H1 (cell line): ENCODE measurements around the gene WAC. TPM values are rescaled to one million over a fixed set of nuclear protein-coding genes. Genes with fewer than 3 reads are reported as not detected.

Source experiments
- CTCF ChIA-PET: fragments of 300-600 bp; sonication (Branson Sonifier 250); formaldehyde crosslinking; loops from one replicate; lab custom pipeline; 2021; ENCODE audit not compliant: partially characterized antibody; lab: Charles Lee
- POLR2A ChIA-PET: fragments of 300-600 bp; sonication (Branson Sonifier 250); formaldehyde crosslinking; loops from one replicate; lab custom pipeline; 2021; ENCODE audit warnings: inconsistent platforms; ENCODE audit not compliant: partially characterized antibody; lab: Charles Lee
- DNase-seq, 2 experiments: peaks; one replicate each; pipeline versions ENCODE4 v3.0.0 to v3.0.0-alpha.2; 2010 to 2022; ENCODE audit warnings: low spot score in 2 of 2, low read depth in 1 of 2, mixed read lengths in 1 of 2
- FAIRE-seq: peaks from 2 replicates; lab custom pipeline; 2011; peaks lifted over from hg19 to GRCh38; lab: Jason Lieb, UNC
- H2AFZ ChIP-seq: 2 replicates; pipeline ENCODE4 v1.8.1; 2012; ENCODE audit warnings: low read length, inconsistent platforms
- H2AK5ac ChIP-seq: 2 replicates; pipeline ENCODE4 v1.6.1; 2013; ENCODE audit warnings: low read depth, low read length
- H2BK120ac ChIP-seq: replicated peaks from 2 replicates; pipeline ENCODE3; 2013; ENCODE audit warnings: low read depth, low read length, inconsistent platforms
- H2BK12ac ChIP-seq: 2 replicates; pipeline ENCODE4 v1.6.1; 2013; ENCODE audit warnings: low read depth, low read length
- H2BK15ac ChIP-seq: 2 replicates; pipeline ENCODE4 v1.6.1; 2013; ENCODE audit warnings: low read length
- H2BK20ac ChIP-seq: 2 replicates; pipeline ENCODE4 v1.6.1; 2013; ENCODE audit warnings: low read length
- H2BK5ac ChIP-seq: 2 replicates; pipeline ENCODE4 v1.6.1; 2013; ENCODE audit warnings: low read depth, low read length
- H3K14ac ChIP-seq: 2 replicates; pipeline ENCODE4 v1.6.1; 2013; ENCODE audit warnings: inconsistent platforms; ENCODE audit not compliant: insufficient read length
- H3K18ac ChIP-seq: 2 replicates; pipeline ENCODE4 v1.6.1; 2013; ENCODE audit warnings: low read length; ENCODE audit errors: extremely low read depth
- H3K23ac ChIP-seq: 2 replicates; pipeline ENCODE4 v1.6.1; 2013; ENCODE audit warnings: inconsistent platforms; ENCODE audit not compliant: insufficient read length
- H3K23me2 ChIP-seq: 2 replicates; pipeline ENCODE4 v1.6.1; 2013; ENCODE audit warnings: low read depth, low read length
- H3K27ac ChIP-seq: 2 replicates; pipeline ENCODE4 v1.6.1; 2011; ENCODE audit warnings: low read depth, low read length, inconsistent platforms
- H3K27me3 ChIP-seq, 4 experiments: replicated peaks in 1 of 4; 1 replicate in 1 of 4; 2 replicates in 3 of 4; pipeline versions ENCODE4 v1.6.1 to v1.8.1; 2011 to 2013; ENCODE audit warnings: low read length in 3 of 4, mild to moderate bottlenecking in 3 of 4, inconsistent platforms in 2 of 4, mixed read lengths in 2 of 4, moderate library complexity in 1 of 4; ENCODE audit not compliant: control insufficient read depth in 3 of 4, insufficient read depth in 3 of 4; ENCODE audit errors: extremely low read depth in 1 of 4
- H3K36me3 ChIP-seq, 4 experiments: 2 replicates each; pipeline versions ENCODE4 v1.6.1 to v1.8.1; 2011 to 2013; ENCODE audit warnings: mild to moderate bottlenecking in 4 of 4, low read length in 3 of 4, moderate library complexity in 2 of 4, control low read depth in 1 of 4, inconsistent platforms in 1 of 4; ENCODE audit not compliant: insufficient read depth in 4 of 4, control insufficient read depth in 2 of 4
- H3K4ac ChIP-seq: replicated peaks from 2 replicates; pipeline ENCODE3; 2013; ENCODE audit warnings: low read length, low read depth, mixed read lengths, inconsistent platforms; ENCODE audit not compliant: insufficient read length
- H3K4me1 ChIP-seq, 4 experiments: replicated peaks in 1 of 4; 1 replicate in 1 of 4; 2 replicates in 3 of 4; pipeline versions ENCODE4 v1.6.1 to v1.8.1; 2011 to 2013; ENCODE audit warnings: low read length in 3 of 4, inconsistent platforms in 2 of 4, mixed read lengths in 1 of 4; ENCODE audit not compliant: insufficient read depth in 4 of 4, control insufficient read depth in 3 of 4
- H3K4me2 ChIP-seq, 2 experiments: 2 replicates each; pipeline versions ENCODE4 v1.6.1 to v1.8.1; 2011 to 2013; ENCODE audit warnings: low read depth in 2 of 2, low read length in 2 of 2, control low read depth in 1 of 2, inconsistent platforms in 1 of 2, mild to moderate bottlenecking in 1 of 2; ENCODE audit not compliant: insufficient read depth in 1 of 2
- H3K4me3 ChIP-seq, 4 experiments: fragments of 200-600, 300-600 bp in 1 of 4; sonication (generic), shearing (Covaris generic), sonication (Bioruptor Twin) in 1 of 4; 2 replicates each; pipeline versions ENCODE4 v1.5.1 to v1.8.1; 2011 to 2016; ENCODE audit warnings: low read length in 4 of 4, low read depth in 3 of 4, control low read depth in 2 of 4, inconsistent platforms in 2 of 4, mild to moderate bottlenecking in 2 of 4, mixed read lengths in 1 of 4, moderate library complexity in 1 of 4; ENCODE audit not compliant: insufficient read depth in 2 of 4; ENCODE audit errors: extremely low read depth in 1 of 4
- H3K56ac ChIP-seq: replicated peaks from 2 replicates; pipeline ENCODE3; 2013; ENCODE audit warnings: low read depth, mild to moderate bottlenecking, mixed read lengths, low read length, inconsistent platforms; ENCODE audit not compliant: insufficient read length
- H3K79me1 ChIP-seq: 2 replicates; pipeline ENCODE4 v1.6.1; 2013; ENCODE audit warnings: low read depth, low read length, control low read depth
- H3K79me2 ChIP-seq, 2 experiments: 2 replicates each; pipeline versions ENCODE4 v1.6.1 to v1.8.1; 2012 to 2013; ENCODE audit warnings: low read length in 2 of 2, mild to moderate bottlenecking in 2 of 2, inconsistent platforms in 1 of 2; ENCODE audit not compliant: insufficient read depth in 2 of 2, control insufficient read depth in 1 of 2
- H3K9ac ChIP-seq, 4 experiments: replicated peaks in 1 of 4; 1 replicate in 1 of 4; 2 replicates in 3 of 4; pipeline versions ENCODE4 v1.6.1 to v1.8.1; 2011 to 2013; ENCODE audit warnings: low read depth in 3 of 4, low read length in 3 of 4, control low read depth in 2 of 4, mild to moderate bottlenecking in 2 of 4, moderate library complexity in 2 of 4, inconsistent platforms in 1 of 4; ENCODE audit errors: extremely low read depth in 1 of 4
- H3K9me3 ChIP-seq, 2 experiments: 2 replicates each; pipeline versions ENCODE4 v1.6.1 to v1.8.1; 2012 to 2013; ENCODE audit warnings: mild to moderate bottlenecking in 2 of 2, moderate library complexity in 2 of 2, control low read depth in 1 of 2, inconsistent platforms in 1 of 2, low read depth in 1 of 2, low read length in 1 of 2, mixed read lengths in 1 of 2; ENCODE audit not compliant: insufficient read depth in 2 of 2
- H4K20me1 ChIP-seq, 2 experiments: replicated peaks in 1 of 2; 2 replicates each; pipeline versions ENCODE3 to v1.8.1; 2011 to 2013; ENCODE audit warnings: inconsistent platforms in 2 of 2, low read length in 2 of 2, mild to moderate bottlenecking in 1 of 2; ENCODE audit not compliant: insufficient read depth in 2 of 2, control insufficient read depth in 1 of 2
- H4K5ac ChIP-seq: 2 replicates; pipeline ENCODE4 v1.6.1; 2013; ENCODE audit warnings: low read length, low read depth, mixed read lengths, inconsistent platforms; ENCODE audit not compliant: insufficient read length
- H4K8ac ChIP-seq: 2 replicates; pipeline ENCODE4 v1.8.0; 2013; ENCODE audit warnings: mild to moderate bottlenecking, moderate library complexity, low read length, inconsistent platforms; ENCODE audit not compliant: insufficient read depth; ENCODE audit errors: extremely low read depth
- H4K91ac ChIP-seq: replicated peaks from 2 replicates; pipeline ENCODE3; 2013; ENCODE audit warnings: low read length, mixed read lengths, inconsistent platforms; ENCODE audit not compliant: insufficient read length
- ASH2L ChIP-seq: fragments of 200-600, 300-600 bp; sonication (generic); IDR thresholded peaks from one replicate; pipeline ENCODE4 v1.7.1; 2017; ENCODE audit warnings: low read length
- MAFK ChIP-seq: IDR thresholded peaks from 2 replicates; pipeline ENCODE4 v1.6.1; 2012; ENCODE audit warnings: low read depth, mild to moderate bottlenecking, improper control_type of control experiment, low read length
- POLR2AphosphoS5 ChIP-seq: IDR thresholded peaks from 2 replicates; pipeline ENCODE4 v1.6.1; 2011; ENCODE audit warnings: low read depth, low read length
- WGBS, 2 experiments: shearing (Covaris generic) in 1 of 2; methylation state at CpG; one replicate each; pipeline versions ENCODE4 v1.1.6 to v1.1.7; 2013 to 2015; ENCODE audit warnings: low lambda C conversion rate in 2 of 2, mixed read lengths in 2 of 2, inconsistent platforms in 1 of 2, low coverage in 1 of 2, missing lambda C conversion rate in 1 of 2; ENCODE audit not compliant: insufficient replicate concordance in 2 of 2, insufficient coverage in 1 of 2, insufficient read length in 1 of 2; ENCODE audit errors: extremely low coverage in 1 of 2, missing lambda C conversion rate in 1 of 2; 5-methylcytosine and 5-hydroxymethylcytosine counted together
- polyA plus RNA-seq, 7 experiments: library from polyadenylated mRNA; depleted of rRNA in 3 of 7; stranded (reverse) in 5 of 7; unstranded in 2 of 7; fragments of >200 nt in 5 of 7; fragments of 200-250 nt in 2 of 7; gene quantifications; 1 replicate in 5 of 7; 2 replicates in 1 of 7; 4 replicates in 1 of 7; pipeline versions ENCODE4 v1.2.1 to v1.2.3, GENCODE V29; 2011 to 2013; ENCODE audit warnings: missing spikeins in 2 of 7, mixed read lengths in 2 of 7
- total RNA-seq: library from RNA; stranded (reverse); fragmentation: NEBNext Ultra II Directional; extraction: Animal tissue kit (Norgen Biotek cat#: 25700); gene quantifications from 2 replicates; pipeline ENCODE4 v1.2.1, GENCODE V29; 2021

The WAC gene
- total and polyA plus RNA-seq, 2 of the 8 experiments (the other 6 are each of a cell fraction or from before 2014, with no cell fraction given), result 72.9 to 128 TPM

- no peak overlapping the region for H2BK120ac ChIP-seq
- no peak overlapping the region for H2BK5ac ChIP-seq
- no peak overlapping the region for H4K5ac ChIP-seq
- no peak overlapping the region for H2BK15ac ChIP-seq
- no peak overlapping the region for H3K18ac ChIP-seq
- H3K27me3 ChIP-seq, result no peaks in the 10 kb centered on the region
- no peak overlapping the region for H3K4me3 ChIP-seq
- ChIA-PET CTCF (no interaction called here), POLR2A (no interaction called here)
- no peak overlapping the region for H3K27ac ChIP-seq
- H3K4me2 ChIP-seq, result no peak overlapping the region
- H3K56ac ChIP-seq, result no peak overlapping the region
- peaks cover 22 to 33% of the 10 kb centered on the region in 2 experiments for H4K20me1 ChIP-seq
- no peak overlapping the region for H2BK20ac ChIP-seq
- no peak overlapping the region for H3K9ac ChIP-seq
- H3K36me3 ChIP-seq, result peaks cover 0 to 40% (median 5%) of the 10 kb centered on the region in 4 experiments; a peak in 5 of 8 replicates
- FAIRE-seq (no peak), DNase-seq (no peak)
- no peak overlapping the region for H3K4ac ChIP-seq
- H3K23ac ChIP-seq, result no peak overlapping the region
- H3K4me1 ChIP-seq, result peaks cover 0 to under 1% (median 0%) of the 10 kb centered on the region in 4 experiments; a peak in 1 of 7 replicates
- H2AFZ ChIP-seq, result no peak overlapping the region
- H3K79me1 ChIP-seq, result peaks cover 2% of the 10 kb centered on the region; the same call in 1 of the 2 replicates
- no peak overlapping the region for H2AK5ac ChIP-seq
- WGBS, 2 experiments, result 58% methylated on average over 3 of the region's 3 CpGs; no CpG with 5 or more reads in 1 of the 2 experiments
- no peak overlapping the region for H3K14ac ChIP-seq
- no peak overlapping the region for H4K91ac ChIP-seq
- H4K8ac ChIP-seq, result no peak overlapping the region
- H2BK12ac ChIP-seq, result no peak overlapping the region
- H3K23me2 ChIP-seq, result no peaks in the 10 kb centered on the region
- H3K79me2 ChIP-seq, result peaks cover 27 to 100% of the 10 kb centered on the region in 2 experiments
- H3K9me3 ChIP-seq, result no peaks in the 10 kb centered on the region
- TF ChIP-seq POLR2AphosphoS5, result no peak
- TF ChIP-seq MAFK, result no peak
- no peak for TF ChIP-seq ASH2L
Observed at GRCh38 chr10:28569506-28570159, 36.7 kb downstream of the WAC start.
